Stimulated activated CD4-positive, alpha-beta T cell treated with anti-CD3 and anti-CD28 coated beads, TNF-alpha, amount 100 ng/mL, for 48 hours (primary cell): ENCODE measurements around the gene UPB1.

Experiments used
- DNase-seq, 3 donors: peaks; one replicate each; pipeline ENCODE4 v3.0.0-alpha.2; 2020; ENCODE audit warnings: low read depth in 3 of 3

The UPB1 gene

GRCh38 chr22:24563246-24563645, 68.1 kb downstream of the UPB1 start:
- DNase-seq: no peak

GRCh38 chr22:24564376-24565058, 69.4 kb downstream of the UPB1 start:
- no peak for DNase-seq

GRCh38 chr22:24565077-24565476, 69.9 kb downstream of the UPB1 start:
- DNase-seq: no peak

- no peak for DNase-seq
Measured at GRCh38 chr22:24566899-24567511, 71.9 kb downstream of the UPB1 start.

GRCh38 chr22:24567668-24568067, 72.5 kb downstream of the UPB1 start:
- DNase-seq: no peak

- no peak for DNase-seq
Measured at GRCh38 chr22:24571266-24571665, 76.1 kb downstream of the UPB1 start.

GRCh38 chr22:24576778-24577177, 81.6 kb downstream of the UPB1 start:
- DNase-seq: no peak
